ENCODE results near the gene ACOXL.

Gene ACOXL

GRCh38 chr2:110993557-110994231 is 261.3 kb downstream of the ACOXL start:
- Histone ChIP-seq H3K27ac (no peak overlapping the region), H3K4me3 (ENCODE audit: low read depth, low read length) (no peak overlapping the region), H3K36me3 (ENCODE audit: control insufficient read depth, insufficient read depth, low read length) (no peaks in the 10 kb centered on the region), H3K27me3 (ENCODE audit: control insufficient read depth, insufficient read depth, low read length) (no peaks in the 10 kb centered on the region), H3K9me3 (ENCODE audit: control insufficient read depth, low read length) (no peaks in the 10 kb centered on the region), H3K79me2 (no peaks in the 10 kb centered on the region), H2AFZ (no peak overlapping the region), H3K4me2 (ENCODE audit: low read length) (no peak overlapping the region), H3K9ac (no peak overlapping the region), H3K4me1 (no peaks in the 10 kb centered on the region)
- no peak for TF ChIP-seq CTCF (IDR thresholded peaks at IDR 0.05)

- Histone ChIP-seq H3K36me3 (ENCODE audit: control insufficient read depth, insufficient read depth, low read length) (no peaks in the 10 kb centered on the region), H3K27me3 (ENCODE audit: control insufficient read depth, insufficient read depth, low read length) (no peaks in the 10 kb centered on the region), H3K27ac (no peak overlapping the region), H3K4me1 (no peaks in the 10 kb centered on the region), H3K9me3 (ENCODE audit: control insufficient read depth, low read length) (no peaks in the 10 kb centered on the region), H2AFZ (no peak overlapping the region), H3K4me2 (ENCODE audit: low read length) (no peak overlapping the region), H3K4me3 (ENCODE audit: low read depth, low read length) (no peak overlapping the region), H3K9ac (no peak overlapping the region), H3K79me2 (no peaks in the 10 kb centered on the region)
- TF ChIP-seq CTCF (IDR thresholded peaks at IDR 0.05): no peak
These were observed 262.0 kb downstream of the ACOXL start for GRCh38 chr2:110994250-110994961.

- Histone ChIP-seq H3K79me2 (no peaks in the 10 kb centered on the region), H3K27me3 (ENCODE audit: control insufficient read depth, insufficient read depth, low read length) (no peaks in the 10 kb centered on the region), H3K4me1 (no peaks in the 10 kb centered on the region), H3K4me2 (ENCODE audit: low read length) (no peak overlapping the region), H2AFZ (no peak overlapping the region), H3K9ac (no peak overlapping the region), H3K36me3 (ENCODE audit: control insufficient read depth, insufficient read depth, low read length) (no peaks in the 10 kb centered on the region), H3K27ac (no peak overlapping the region), H3K4me3 (ENCODE audit: low read depth, low read length) (no peak overlapping the region), H3K9me3 (ENCODE audit: control insufficient read depth, low read length) (no peaks in the 10 kb centered on the region)
- no peak for TF ChIP-seq CTCF (IDR thresholded peaks at IDR 0.05)
These were observed 263.5 kb downstream of the ACOXL start for GRCh38 chr2:110995911-110996310.

- TF ChIP-seq CTCF (IDR thresholded peaks at IDR 0.05): no peak
- H3K4me2 ChIP-seq (ENCODE audit: low read length): no peak overlapping the region
These were observed 265.1 kb downstream of the ACOXL start for GRCh38 chr2:110997331-110998045.

More at GRCh38 chr2:110997331-110998045, 265.1 kb downstream of the ACOXL start:
- no peaks in the 10 kb centered on the region for H3K9me3 ChIP-seq (ENCODE audit: control insufficient read depth, low read length)
- H2AFZ ChIP-seq: no peak overlapping the region
- H3K79me2 ChIP-seq: no peaks in the 10 kb centered on the region
- H3K4me1 ChIP-seq: no peaks in the 10 kb centered on the region
- no peaks in the 10 kb centered on the region for H3K27me3 ChIP-seq (ENCODE audit: control insufficient read depth, insufficient read depth, low read length)
- H3K9ac ChIP-seq: no peak overlapping the region
- no peaks in the 10 kb centered on the region for H3K36me3 ChIP-seq (ENCODE audit: control insufficient read depth, insufficient read depth, low read length)
- no peak overlapping the region for H3K27ac ChIP-seq
- no peak overlapping the region for H3K4me3 ChIP-seq (ENCODE audit: low read depth, low read length)
